Panc1 (cell line): ENCODE results near the gene MRPS7. TPM values are rescaled to one million over a fixed set of nuclear protein-coding genes. Genes with fewer than 3 reads are reported as not detected.
A peak's percentile ranks its signal among the peaks of the same experiment; 100 is the strongest.

ENCODE experiments used
- ATAC-seq: fragments of 200-7000 bp; cut with Tn5 transposase; 2 replicates; pipeline ENCODE4 v1.9.1; 2020; ENCODE audit warnings: mild to moderate bottlenecking, moderate library complexity
- BruUV-seq: library from RNA; stranded (reverse); fragments of 400-500 nt; replicated peaks from 2 replicates; lab custom pipeline; 2021; lab: Mats Ljungman, UMichigan
- CTCF ChIA-PET: fragments of 300-600 bp; sonication (Branson Sonifier 250); formaldehyde crosslinking; loops from one replicate; lab custom pipeline; 2022; ENCODE audit warnings: antibody characterized with exemption; lab: Charles Lee
- POLR2A ChIA-PET: fragments of 300-600 bp; sonication (Branson Sonifier 250); formaldehyde crosslinking; loops from one replicate; lab custom pipeline; 2022; ENCODE audit warnings: antibody characterized with exemption; lab: Charles Lee
- DNase-seq: peaks from one replicate; pipeline ENCODE4 v3.0.0-alpha.2; 2010; ENCODE audit warnings: low read depth, low spot score
- H3K27ac ChIP-seq: 2 replicates; pipeline ENCODE4 v1.5.1; 2011; ENCODE audit warnings: mild to moderate bottlenecking, low read length, inconsistent platforms
- H3K27me3 ChIP-seq: fragments of 200-500 bp; sonication (Bioruptor generic); 2 replicates; pipeline ENCODE4 v1.6.0; 2014; ENCODE audit warnings: low read length, inconsistent platforms; ENCODE audit not compliant: control insufficient read depth, insufficient read depth
- H3K36me3 ChIP-seq: fragments of 200-500 bp; sonication (Bioruptor generic); 2 replicates; pipeline ENCODE4 v1.5.1; 2014; ENCODE audit warnings: inconsistent platforms, mild to moderate bottlenecking, low read length, moderate library complexity; ENCODE audit not compliant: control insufficient read depth, insufficient read depth
- H3K4me1 ChIP-seq: 2 replicates; pipeline ENCODE4 v1.5.1; 2011; ENCODE audit warnings: inconsistent platforms, mild to moderate bottlenecking, low read length, moderate library complexity; ENCODE audit not compliant: control insufficient read depth, insufficient read depth
- H3K4me3 ChIP-seq, 2 experiments: 2 replicates each; pipeline ENCODE4 v1.5.1; 2011 to 2012; ENCODE audit warnings: low read depth in 2 of 2, low read length in 2 of 2, mild to moderate bottlenecking in 2 of 2, inconsistent platforms in 1 of 2, moderate library complexity in 1 of 2
- H3K9me3 ChIP-seq: fragments of 200-500 bp; sonication (Bioruptor generic); 2 replicates; pipeline ENCODE4 v1.5.1; 2014; ENCODE audit warnings: low read depth, mild to moderate bottlenecking, inconsistent platforms, low read length, moderate library complexity; ENCODE audit not compliant: control insufficient read depth, insufficient read depth
- POLR2AphosphoS5 ChIP-seq: IDR thresholded peaks from 2 replicates; pipeline ENCODE4 v1.6.1; 2012; ENCODE audit warnings: mild to moderate bottlenecking, low read depth, low read length, moderate library complexity
- SIN3A ChIP-seq: IDR thresholded peaks from 2 replicates; pipeline ENCODE4 v1.6.1; 2012; ENCODE audit warnings: low read depth, mild to moderate bottlenecking, low read length, moderate library complexity, borderline replicate concordance; ENCODE audit not compliant: insufficient read depth
- TCF7L2 ChIP-seq: IDR thresholded peaks from 2 replicates; pipeline ENCODE4 v1.6.1; 2011; ENCODE audit warnings: mild to moderate bottlenecking, low read depth, low read length, inconsistent platforms
- in situ Hi-C: cut with HindIII; loops from 2 replicates; pipeline ENCODE4 v1.10.0; 2016; ENCODE audit warnings: low sequenced_read_pairs, low pct_unique_long_range_greater_than_20kb
- intact Hi-C: fragments of 100-400 bp; cut with micrococcal nuclease; formaldehyde crosslinking; loops from one replicate; pipeline ENCODE4 v1.10.0; 2022; ENCODE audit not compliant: unreplicated experiment
- total RNA-seq: library from RNA; stranded (reverse); gene quantifications from one replicate; pipeline ENCODE4 v1.2.1, GENCODE V29; 2021; ENCODE audit not compliant: unreplicated experiment
- TF ChIP-seq, protein P1 (sequence below): fragments of 450-650 bp; IDR thresholded peaks from 2 replicates; pipeline ENCODE4 v1.5.1; 2017; ENCODE audit warnings: mild to moderate bottlenecking
- TF ChIP-seq, protein P2 (sequence below), 2 experiments: IDR thresholded peaks; 2 replicates each; pipeline ENCODE4 v1.6.1; 2011 to 2012; ENCODE audit warnings: low read depth in 2 of 2, control low read depth in 1 of 2, low read length in 1 of 2, mild to moderate bottlenecking in 1 of 2, moderate library complexity in 1 of 2; ENCODE audit not compliant: insufficient read depth in 1 of 2

The MRPS7 gene
- total RNA-seq, 1 experiment from 2014 or later, result 85.0 TPM

DNA sequence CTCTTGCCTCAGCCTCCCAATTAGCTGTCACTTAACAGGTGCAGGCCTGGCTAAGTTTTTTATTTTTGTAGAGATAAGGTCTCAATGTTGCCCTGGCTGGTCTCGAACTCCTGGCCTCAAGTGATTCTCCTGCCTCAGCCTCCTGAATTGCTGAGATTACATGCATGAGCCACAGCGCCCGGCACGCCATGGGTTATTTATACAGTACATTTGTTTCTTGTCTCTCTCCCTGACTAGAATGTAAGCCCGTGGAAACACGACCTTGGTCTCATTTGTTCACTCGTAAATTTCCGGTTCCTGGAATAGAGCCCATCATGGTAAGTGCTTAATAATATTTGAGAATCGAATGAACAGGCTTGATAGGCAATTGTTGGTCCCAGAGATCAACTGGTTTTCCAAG lies 25.5 kb downstream of the MRPS7 start:
- Histone ChIP-seq H3K4me1 (peaks cover 5% of the 10 kb centered on the region), H3K4me3 (no peak overlapping the region), H3K9me3 (no peaks in the 10 kb centered on the region), H3K27me3 (no peaks in the 10 kb centered on the region), H3K36me3 (peaks cover 2% of the 10 kb centered on the region; the same call in 1 of the 2 replicates), H3K27ac (no peak overlapping the region)
- no peak for DNase-seq
- no peak for ATAC-seq
- ChIA-PET CTCF (no interaction called here), POLR2A (no interaction called here)
- no TSS peak for BruUV-seq
- in situ Hi-C loops (no loop called here), intact Hi-C loops (no loop called here)
- TF ChIP-seq, protein P1, sequence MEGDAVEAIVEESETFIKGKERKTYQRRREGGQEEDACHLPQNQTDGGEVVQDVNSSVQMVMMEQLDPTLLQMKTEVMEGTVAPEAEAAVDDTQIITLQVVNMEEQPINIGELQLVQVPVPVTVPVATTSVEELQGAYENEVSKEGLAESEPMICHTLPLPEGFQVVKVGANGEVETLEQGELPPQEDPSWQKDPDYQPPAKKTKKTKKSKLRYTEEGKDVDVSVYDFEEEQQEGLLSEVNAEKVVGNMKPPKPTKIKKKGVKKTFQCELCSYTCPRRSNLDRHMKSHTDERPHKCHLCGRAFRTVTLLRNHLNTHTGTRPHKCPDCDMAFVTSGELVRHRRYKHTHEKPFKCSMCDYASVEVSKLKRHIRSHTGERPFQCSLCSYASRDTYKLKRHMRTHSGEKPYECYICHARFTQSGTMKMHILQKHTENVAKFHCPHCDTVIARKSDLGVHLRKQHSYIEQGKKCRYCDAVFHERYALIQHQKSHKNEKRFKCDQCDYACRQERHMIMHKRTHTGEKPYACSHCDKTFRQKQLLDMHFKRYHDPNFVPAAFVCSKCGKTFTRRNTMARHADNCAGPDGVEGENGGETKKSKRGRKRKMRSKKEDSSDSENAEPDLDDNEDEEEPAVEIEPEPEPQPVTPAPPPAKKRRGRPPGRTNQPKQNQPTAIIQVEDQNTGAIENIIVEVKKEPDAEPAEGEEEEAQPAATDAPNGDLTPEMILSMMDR, result no peak
- TF ChIP-seq SIN3A (no peak), TCF7L2 (no peak), POLR2AphosphoS5 (no peak)
- TF ChIP-seq, protein P2, sequence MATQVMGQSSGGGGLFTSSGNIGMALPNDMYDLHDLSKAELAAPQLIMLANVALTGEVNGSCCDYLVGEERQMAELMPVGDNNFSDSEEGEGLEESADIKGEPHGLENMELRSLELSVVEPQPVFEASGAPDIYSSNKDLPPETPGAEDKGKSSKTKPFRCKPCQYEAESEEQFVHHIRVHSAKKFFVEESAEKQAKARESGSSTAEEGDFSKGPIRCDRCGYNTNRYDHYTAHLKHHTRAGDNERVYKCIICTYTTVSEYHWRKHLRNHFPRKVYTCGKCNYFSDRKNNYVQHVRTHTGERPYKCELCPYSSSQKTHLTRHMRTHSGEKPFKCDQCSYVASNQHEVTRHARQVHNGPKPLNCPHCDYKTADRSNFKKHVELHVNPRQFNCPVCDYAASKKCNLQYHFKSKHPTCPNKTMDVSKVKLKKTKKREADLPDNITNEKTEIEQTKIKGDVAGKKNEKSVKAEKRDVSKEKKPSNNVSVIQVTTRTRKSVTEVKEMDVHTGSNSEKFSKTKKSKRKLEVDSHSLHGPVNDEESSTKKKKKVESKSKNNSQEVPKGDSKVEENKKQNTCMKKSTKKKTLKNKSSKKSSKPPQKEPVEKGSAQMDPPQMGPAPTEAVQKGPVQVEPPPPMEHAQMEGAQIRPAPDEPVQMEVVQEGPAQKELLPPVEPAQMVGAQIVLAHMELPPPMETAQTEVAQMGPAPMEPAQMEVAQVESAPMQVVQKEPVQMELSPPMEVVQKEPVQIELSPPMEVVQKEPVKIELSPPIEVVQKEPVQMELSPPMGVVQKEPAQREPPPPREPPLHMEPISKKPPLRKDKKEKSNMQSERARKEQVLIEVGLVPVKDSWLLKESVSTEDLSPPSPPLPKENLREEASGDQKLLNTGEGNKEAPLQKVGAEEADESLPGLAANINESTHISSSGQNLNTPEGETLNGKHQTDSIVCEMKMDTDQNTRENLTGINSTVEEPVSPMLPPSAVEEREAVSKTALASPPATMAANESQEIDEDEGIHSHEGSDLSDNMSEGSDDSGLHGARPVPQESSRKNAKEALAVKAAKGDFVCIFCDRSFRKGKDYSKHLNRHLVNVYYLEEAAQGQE (IDR thresholded peaks at IDR 0.05; ENCODE audit: insufficient read depth in 1 of 2, low read depth in 2 of 2, low read length in 1 of 2), result no peak

DNA sequence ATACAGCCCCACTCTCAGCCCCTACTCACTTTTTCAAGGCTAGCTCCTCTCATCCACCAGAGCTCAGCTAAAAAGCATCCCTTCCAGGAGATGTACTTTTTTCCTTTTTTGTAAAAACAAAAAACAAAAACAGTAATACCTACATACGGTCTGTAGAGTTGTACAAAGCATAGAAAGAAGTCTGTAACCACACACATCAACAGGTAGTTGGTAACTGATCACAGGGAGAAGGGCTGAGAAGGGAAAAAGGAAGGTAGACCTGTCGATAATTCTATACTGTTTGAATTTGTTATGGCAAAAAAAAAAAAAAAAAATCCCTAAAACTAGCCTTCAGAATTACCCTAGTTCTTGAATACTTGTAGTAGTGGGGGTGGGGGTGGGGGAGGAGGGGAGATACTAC lies 26.7 kb downstream of the MRPS7 start:
- CTCF ChIA-PET, result interaction anchor here (2.4 kb wide), 1 partner anchor 18 kb away, joined by 11 read pairs; the partner anchor contains the start of gene MIF4GD
- no TSS peak for BruUV-seq
- Histone ChIP-seq H3K27ac (peak overlapping the region; percentile 82), H3K27me3 (no peaks in the 10 kb centered on the region), H3K36me3 (peaks cover 2% of the 10 kb centered on the region; the same call in 1 of the 2 replicates), H3K4me3 (peak overlapping the region; percentile 77 to 93), H3K9me3 (no peaks in the 10 kb centered on the region), H3K4me1 (peaks cover 5% of the 10 kb centered on the region)
- ATAC-seq (no peak), DNase-seq (no peak)
- no peak for TF ChIP-seq SIN3A
- in situ Hi-C loops, result no loop called here
- POLR2A ChIA-PET, result interaction anchor here (0.5 to 1.7 kb wide), 2 partner anchors 11 to 18 kb away, joined by 3 to 9 read pairs; partner anchors contain the start of gene MIF4GD
- intact Hi-C loops, result no loop called here

DNA sequence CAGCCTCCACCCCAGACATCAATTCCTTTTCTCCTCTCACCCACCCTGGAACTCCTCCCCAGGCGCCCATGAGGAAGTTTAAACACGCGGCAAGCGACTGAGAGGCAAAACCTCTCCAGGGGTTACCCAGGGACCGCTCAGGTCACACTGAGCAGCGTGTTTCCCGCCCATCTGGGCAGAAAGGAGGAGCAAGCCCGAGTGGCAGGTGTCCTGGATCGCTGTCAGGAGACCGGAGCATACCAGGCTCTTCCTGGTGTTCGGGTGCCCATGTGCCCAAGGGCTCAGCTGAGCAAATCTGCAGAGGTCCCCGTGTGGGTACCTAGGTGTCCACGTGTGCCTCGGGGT lies 27.1 kb downstream of the MRPS7 start:
- Histone ChIP-seq H3K27ac (peak overlapping the region; percentile 82), H3K4me3 (peak overlapping the region; percentile 77 to 93), H3K9me3 (no peaks in the 10 kb centered on the region), H3K36me3 (peaks cover 2% of the 10 kb centered on the region; the same call in 1 of the 2 replicates), H3K27me3 (no peaks in the 10 kb centered on the region), H3K4me1 (peaks cover 5% of the 10 kb centered on the region)
- TF ChIP-seq, protein P2 (IDR thresholded peaks at IDR 0.05; ENCODE audit: insufficient read depth in 1 of 2, low read depth in 2 of 2, low read length in 1 of 2), result no peak
- no peak for TF ChIP-seq SIN3A
- TF ChIP-seq, protein P1, result no peak
- TF ChIP-seq TCF7L2, result no peak
- no peak for TF ChIP-seq POLR2AphosphoS5
- intact Hi-C loops (no loop called here), in situ Hi-C loops (no loop called here)
- POLR2A ChIA-PET, result interaction anchor here (0.5 to 1.7 kb wide), 4 partner anchors 11 to 92 kb away, joined by 3 to 9 read pairs (median 5); partner anchors contain the start of gene MIF4GD
- CTCF ChIA-PET, result interaction anchor here (2.4 kb wide), 1 partner anchor 18 kb away, joined by 11 read pairs; the partner anchor contains the start of gene MIF4GD
- ATAC-seq (peak; percentile 49), DNase-seq (no peak)
- no TSS peak for BruUV-seq
